ENCODE results near the gene CUX1. TPM values are rescaled to one million over a fixed set of nuclear protein-coding genes. Genes with fewer than 3 reads are reported as not detected.

The CUX1 gene
- total and polyA plus RNA-seq, 4 donors = 40.5 to 138 (median 69.1) TPM

DNA sequence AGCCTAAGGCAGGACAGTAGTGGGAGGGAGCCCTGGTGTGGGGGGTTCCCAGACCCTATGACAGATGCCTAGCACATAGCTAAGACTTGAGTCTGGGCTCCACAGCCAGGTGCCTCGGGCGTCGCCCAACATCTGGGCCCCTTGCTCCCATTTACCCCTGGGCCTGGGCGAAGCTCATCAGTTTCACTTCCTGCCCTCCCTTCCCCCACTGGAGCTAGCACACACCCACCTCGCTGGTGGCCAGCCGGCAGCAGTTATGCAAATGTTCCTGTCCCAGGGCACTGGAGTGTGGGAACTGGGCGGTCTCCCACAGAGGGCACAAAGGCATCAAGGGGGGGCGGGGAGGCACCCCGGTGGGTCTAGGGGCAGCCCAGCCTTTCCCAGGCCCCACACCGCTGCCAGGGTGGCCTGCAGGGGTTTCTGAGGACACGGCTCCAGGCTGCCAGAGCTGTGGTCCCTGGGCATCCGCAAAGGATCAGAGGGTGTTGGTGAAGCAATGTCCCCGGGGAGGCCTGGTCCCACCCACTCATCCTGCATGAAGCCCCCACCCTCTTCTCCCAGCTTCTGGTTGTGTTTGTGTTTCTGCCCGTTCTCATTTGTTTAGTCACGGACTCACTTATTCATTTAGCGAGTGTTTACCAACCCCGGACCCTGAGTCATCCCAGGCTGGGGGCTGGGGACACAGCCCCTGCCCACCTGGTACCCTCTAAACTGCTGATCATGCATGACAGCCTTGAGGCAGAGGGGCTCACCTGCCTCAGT lies 489.7 kb downstream of the CUX1 start:
- H3K36me3 ChIP-seq (ENCODE audit: control insufficient read depth in 4 of 4, insufficient read depth in 4 of 4, low read length in 4 of 4) = peaks cover 0 to 3% (median 0%) of the 10 kb centered on the region in 4 donors
- peaks cover 0 to 9% (median 3%) of the 10 kb centered on the region in 5 donors for H3K4me1 ChIP-seq (ENCODE audit: control insufficient read depth in 5 of 5, insufficient read depth in 5 of 5, low read length in 5 of 5)
- H3K9ac ChIP-seq (ENCODE audit: insufficient read depth in 1 of 2, low read length in 2 of 2) = no peak overlapping the region
- H3K9me3 ChIP-seq (ENCODE audit: control insufficient read depth in 4 of 4, insufficient read depth in 3 of 4, low read length in 3 of 4) = no peaks in the 10 kb centered on the region
- TF ChIP-seq, protein P1, sequence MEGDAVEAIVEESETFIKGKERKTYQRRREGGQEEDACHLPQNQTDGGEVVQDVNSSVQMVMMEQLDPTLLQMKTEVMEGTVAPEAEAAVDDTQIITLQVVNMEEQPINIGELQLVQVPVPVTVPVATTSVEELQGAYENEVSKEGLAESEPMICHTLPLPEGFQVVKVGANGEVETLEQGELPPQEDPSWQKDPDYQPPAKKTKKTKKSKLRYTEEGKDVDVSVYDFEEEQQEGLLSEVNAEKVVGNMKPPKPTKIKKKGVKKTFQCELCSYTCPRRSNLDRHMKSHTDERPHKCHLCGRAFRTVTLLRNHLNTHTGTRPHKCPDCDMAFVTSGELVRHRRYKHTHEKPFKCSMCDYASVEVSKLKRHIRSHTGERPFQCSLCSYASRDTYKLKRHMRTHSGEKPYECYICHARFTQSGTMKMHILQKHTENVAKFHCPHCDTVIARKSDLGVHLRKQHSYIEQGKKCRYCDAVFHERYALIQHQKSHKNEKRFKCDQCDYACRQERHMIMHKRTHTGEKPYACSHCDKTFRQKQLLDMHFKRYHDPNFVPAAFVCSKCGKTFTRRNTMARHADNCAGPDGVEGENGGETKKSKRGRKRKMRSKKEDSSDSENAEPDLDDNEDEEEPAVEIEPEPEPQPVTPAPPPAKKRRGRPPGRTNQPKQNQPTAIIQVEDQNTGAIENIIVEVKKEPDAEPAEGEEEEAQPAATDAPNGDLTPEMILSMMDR (IDR thresholded peaks at IDR 0.05; ENCODE audit: control extremely low read depth, extremely low read depth) = no peak
- H3K4me3 ChIP-seq = no peak overlapping the region
- H3K27me3 ChIP-seq (ENCODE audit: control insufficient read depth in 3 of 3, insufficient read depth in 3 of 3, low read length in 2 of 3) = no peaks in the 10 kb centered on the region
- ATAC-seq (ENCODE audit: insufficient read depth, low FRiP score) (peak; percentile 86), DNase-seq (peak; percentile 61 to 72 (median 63))
- WGBS, 2 donors = 34 to 35% methylated on average over 17 of the region's 17 CpGs
- H3K27ac ChIP-seq (ENCODE audit: low read depth in 1 of 2, low read length in 1 of 2) = no peak overlapping the region

- WGBS, 2 donors = 94 to 95% methylated on average over 9 of the region's 9 CpGs
- Histone ChIP-seq H3K9me3 (ENCODE audit: control insufficient read depth in 4 of 4, insufficient read depth in 3 of 4, low read length in 3 of 4) (no peaks in the 10 kb centered on the region), H3K4me3 (no peak overlapping the region), H3K4me1 (ENCODE audit: control insufficient read depth in 5 of 5, insufficient read depth in 5 of 5, low read length in 5 of 5) (peaks cover 0 to 8% (median 3%) of the 10 kb centered on the region in 5 donors), H3K9ac (ENCODE audit: insufficient read depth in 1 of 2, low read length in 2 of 2) (no peak overlapping the region), H3K27ac (ENCODE audit: low read depth in 1 of 2, low read length in 1 of 2) (no peak overlapping the region), H3K36me3 (ENCODE audit: control insufficient read depth in 4 of 4, insufficient read depth in 4 of 4, low read length in 4 of 4) (peaks cover 0 to 11% (median 0%) of the 10 kb centered on the region in 4 donors), H3K27me3 (ENCODE audit: control insufficient read depth in 3 of 3, insufficient read depth in 3 of 3, low read length in 2 of 3) (no peaks in the 10 kb centered on the region)
- TF ChIP-seq, protein P1 (IDR thresholded peaks at IDR 0.05; ENCODE audit: control extremely low read depth, extremely low read depth) = no peak
- ATAC-seq (ENCODE audit: insufficient read depth, low FRiP score) = no peak
- no peak for DNase-seq
These were observed 493.0 kb downstream of the CUX1 start for GRCh38 chr7:102310414-102310815.

DNA sequence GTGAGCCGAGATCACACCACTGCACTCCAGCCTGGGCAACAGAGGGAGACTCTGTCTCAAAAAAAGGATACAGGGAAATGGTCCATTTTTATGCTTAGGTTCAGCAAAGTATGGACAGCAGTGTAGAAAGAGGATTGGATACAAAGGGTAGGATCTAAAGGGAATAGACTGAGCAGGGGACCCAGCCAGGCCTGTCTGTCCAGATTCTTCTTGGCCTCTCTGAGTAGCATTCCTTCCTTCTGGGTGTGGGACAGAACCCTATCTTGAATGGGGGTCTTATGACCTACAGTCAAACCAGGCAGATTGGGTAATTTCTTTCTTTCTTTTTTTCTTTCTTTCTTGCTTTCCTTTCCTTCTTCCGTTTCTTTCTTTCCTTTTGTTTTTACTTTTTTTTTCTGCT lies 494.9 kb downstream of the CUX1 start:
- no peak overlapping the region for H3K9ac ChIP-seq (ENCODE audit: insufficient read depth in 1 of 2, low read length in 2 of 2)
- H3K27me3 ChIP-seq (ENCODE audit: control insufficient read depth in 3 of 3, insufficient read depth in 3 of 3, low read length in 2 of 3) = no peaks in the 10 kb centered on the region
- H3K36me3 ChIP-seq (ENCODE audit: control insufficient read depth in 4 of 4, insufficient read depth in 4 of 4, low read length in 4 of 4) = peaks cover 0 to 14% (median 0%) of the 10 kb centered on the region in 4 donors
- TF ChIP-seq, protein P1 (IDR thresholded peaks at IDR 0.05; ENCODE audit: control extremely low read depth, extremely low read depth) = no peak
- peaks cover 0 to 2% (median 0%) of the 10 kb centered on the region in 5 donors for H3K4me1 ChIP-seq (ENCODE audit: control insufficient read depth in 5 of 5, insufficient read depth in 5 of 5, low read length in 5 of 5)
- ATAC-seq (ENCODE audit: insufficient read depth, low FRiP score) (no peak), DNase-seq (peak in 1 of 3 donors; percentile 16)
- no peak overlapping the region for H3K4me3 ChIP-seq
- H3K27ac ChIP-seq (ENCODE audit: low read depth in 1 of 2, low read length in 1 of 2) = no peak overlapping the region
- H3K9me3 ChIP-seq (ENCODE audit: control insufficient read depth in 4 of 4, insufficient read depth in 3 of 4, low read length in 3 of 4) = no peaks in the 10 kb centered on the region
- 82 to 89% methylated on average over 2 of the region's 2 CpGs for WGBS, 2 donors
